ENCODE measurements around the gene BAAT. TPM values are rescaled to one million over a fixed set of nuclear protein-coding genes. Genes with fewer than 3 reads are reported as not detected.

The BAAT gene
- polyA plus RNA-seq, 1 experiment = not detected

DNA sequence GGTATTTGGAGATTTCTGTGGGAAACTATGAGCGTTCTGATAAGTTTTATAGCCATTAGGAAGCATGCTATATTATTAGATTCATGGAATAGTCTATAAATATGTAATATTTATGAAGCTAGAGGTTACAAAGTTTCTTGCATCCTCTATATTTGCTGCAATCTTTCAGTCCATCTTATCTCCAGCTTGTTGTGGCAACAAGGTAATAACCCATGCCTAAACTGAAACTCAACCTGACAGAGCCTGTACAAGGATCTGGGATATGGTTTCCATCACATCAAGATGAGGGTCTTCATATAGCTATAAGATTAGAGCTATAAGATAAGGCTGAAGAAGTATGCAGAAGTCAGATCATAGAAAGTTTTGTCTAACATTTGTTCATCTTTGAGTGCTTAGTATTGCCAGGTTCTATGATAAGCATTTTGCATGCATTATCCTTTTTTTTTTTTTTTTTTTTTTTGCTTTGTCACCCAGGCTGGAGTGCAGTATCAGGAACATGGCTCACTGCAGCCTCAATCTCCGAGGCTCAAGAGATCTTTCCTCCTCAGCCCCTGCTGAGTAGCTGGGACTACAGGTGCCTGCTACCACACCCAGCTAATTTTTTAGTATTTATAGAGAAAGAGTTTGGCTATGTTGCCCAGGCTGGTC is 14.8 kb downstream of the BAAT start:
- POLR2A ChIA-PET = no interaction called here
- DNase-seq (ENCODE audit: low read depth) = no peak
- TF ChIP-seq, protein P1, sequence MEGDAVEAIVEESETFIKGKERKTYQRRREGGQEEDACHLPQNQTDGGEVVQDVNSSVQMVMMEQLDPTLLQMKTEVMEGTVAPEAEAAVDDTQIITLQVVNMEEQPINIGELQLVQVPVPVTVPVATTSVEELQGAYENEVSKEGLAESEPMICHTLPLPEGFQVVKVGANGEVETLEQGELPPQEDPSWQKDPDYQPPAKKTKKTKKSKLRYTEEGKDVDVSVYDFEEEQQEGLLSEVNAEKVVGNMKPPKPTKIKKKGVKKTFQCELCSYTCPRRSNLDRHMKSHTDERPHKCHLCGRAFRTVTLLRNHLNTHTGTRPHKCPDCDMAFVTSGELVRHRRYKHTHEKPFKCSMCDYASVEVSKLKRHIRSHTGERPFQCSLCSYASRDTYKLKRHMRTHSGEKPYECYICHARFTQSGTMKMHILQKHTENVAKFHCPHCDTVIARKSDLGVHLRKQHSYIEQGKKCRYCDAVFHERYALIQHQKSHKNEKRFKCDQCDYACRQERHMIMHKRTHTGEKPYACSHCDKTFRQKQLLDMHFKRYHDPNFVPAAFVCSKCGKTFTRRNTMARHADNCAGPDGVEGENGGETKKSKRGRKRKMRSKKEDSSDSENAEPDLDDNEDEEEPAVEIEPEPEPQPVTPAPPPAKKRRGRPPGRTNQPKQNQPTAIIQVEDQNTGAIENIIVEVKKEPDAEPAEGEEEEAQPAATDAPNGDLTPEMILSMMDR (IDR thresholded peaks at IDR 0.05; ENCODE audit: insufficient read depth, low read depth, low read length) = no peak
- Histone ChIP-seq H3K27me3 (ENCODE audit: control insufficient read depth, insufficient read depth, low read length) (no peaks in the 10 kb centered on the region), H3K4me3 (ENCODE audit: low read depth, low read length) (no peak overlapping the region), H3K36me3 (ENCODE audit: control insufficient read depth, insufficient read depth, low read length) (no peaks in the 10 kb centered on the region)
- CTCF ChIA-PET = interaction anchor here (1.1 to 2.6 kb wide), 3 partner anchors 16 to 58 kb away, joined by 4 to 9 read pairs (median 6); no protein-coding TSS in a partner anchor

DNA sequence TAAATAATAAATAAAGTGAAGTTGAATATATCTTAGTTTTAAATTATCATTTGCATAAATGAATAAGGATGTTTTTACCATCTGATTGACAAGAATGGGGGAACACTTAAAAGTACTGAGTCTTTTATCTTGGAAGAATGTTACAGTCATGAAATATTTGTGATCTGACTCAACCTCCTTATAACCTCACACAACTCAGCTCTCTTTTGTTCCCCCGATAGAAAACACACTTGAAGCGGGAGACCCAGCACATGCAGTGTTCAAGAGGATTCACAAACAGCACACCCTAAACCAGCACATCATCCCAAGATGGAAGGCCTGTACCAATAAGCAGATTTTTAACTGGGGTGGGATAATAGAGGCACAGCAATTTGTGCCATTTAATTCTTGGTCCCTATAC is 15.5 kb downstream of the BAAT start:
- no peaks in the 10 kb centered on the region for H3K27me3 ChIP-seq (ENCODE audit: control insufficient read depth, insufficient read depth, low read length)
- ChIA-PET CTCF (interaction anchor here (1.7 to 2.6 kb wide), 2 partner anchors 17 to 19 kb away, joined by 4 to 9 read pairs; no protein-coding TSS in a partner anchor), POLR2A (no interaction called here)
- DNase-seq (ENCODE audit: low read depth) = no peak
- TF ChIP-seq, protein P1 (IDR thresholded peaks at IDR 0.05; ENCODE audit: insufficient read depth, low read depth, low read length) = no peak
- H3K36me3 ChIP-seq (ENCODE audit: control insufficient read depth, insufficient read depth, low read length) = no peaks in the 10 kb centered on the region
- H3K4me3 ChIP-seq (ENCODE audit: low read depth, low read length) = no peak overlapping the region

DNA sequence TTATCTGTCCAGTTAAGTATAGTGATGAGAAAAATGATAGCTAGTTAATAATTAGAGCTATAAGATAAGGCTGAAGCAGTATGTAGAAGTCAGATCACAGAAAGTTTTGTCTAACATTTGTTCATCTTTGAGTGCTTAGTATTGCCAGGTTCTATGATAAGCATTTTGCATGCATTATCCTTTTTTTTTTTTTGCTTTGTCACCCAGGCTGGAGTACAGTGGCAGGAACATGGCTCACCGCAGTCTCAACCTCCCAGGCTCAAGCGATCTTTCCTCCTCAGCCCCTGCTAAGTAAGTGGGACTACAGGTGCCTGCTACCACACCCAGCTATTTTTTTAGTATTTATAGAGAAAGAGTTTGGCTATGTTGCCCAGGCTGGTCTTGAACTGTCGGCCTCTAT is 17.5 kb downstream of the BAAT start:
- Histone ChIP-seq H3K36me3 (ENCODE audit: control insufficient read depth, insufficient read depth, low read length) (no peaks in the 10 kb centered on the region), H3K4me3 (ENCODE audit: low read depth, low read length) (no peak overlapping the region), H3K27me3 (ENCODE audit: control insufficient read depth, insufficient read depth, low read length) (no peaks in the 10 kb centered on the region)
- DNase-seq (ENCODE audit: low read depth) = no peak
- TF ChIP-seq, protein P1 (IDR thresholded peaks at IDR 0.05; ENCODE audit: insufficient read depth, low read depth, low read length) = no peak
- CTCF ChIA-PET = interaction anchor here (0.6 to 1.4 kb wide), 2 partner anchors 16 to 21 kb away, joined by 3 to 4 read pairs; no protein-coding TSS in a partner anchor
- POLR2A ChIA-PET = no interaction called here

DNA sequence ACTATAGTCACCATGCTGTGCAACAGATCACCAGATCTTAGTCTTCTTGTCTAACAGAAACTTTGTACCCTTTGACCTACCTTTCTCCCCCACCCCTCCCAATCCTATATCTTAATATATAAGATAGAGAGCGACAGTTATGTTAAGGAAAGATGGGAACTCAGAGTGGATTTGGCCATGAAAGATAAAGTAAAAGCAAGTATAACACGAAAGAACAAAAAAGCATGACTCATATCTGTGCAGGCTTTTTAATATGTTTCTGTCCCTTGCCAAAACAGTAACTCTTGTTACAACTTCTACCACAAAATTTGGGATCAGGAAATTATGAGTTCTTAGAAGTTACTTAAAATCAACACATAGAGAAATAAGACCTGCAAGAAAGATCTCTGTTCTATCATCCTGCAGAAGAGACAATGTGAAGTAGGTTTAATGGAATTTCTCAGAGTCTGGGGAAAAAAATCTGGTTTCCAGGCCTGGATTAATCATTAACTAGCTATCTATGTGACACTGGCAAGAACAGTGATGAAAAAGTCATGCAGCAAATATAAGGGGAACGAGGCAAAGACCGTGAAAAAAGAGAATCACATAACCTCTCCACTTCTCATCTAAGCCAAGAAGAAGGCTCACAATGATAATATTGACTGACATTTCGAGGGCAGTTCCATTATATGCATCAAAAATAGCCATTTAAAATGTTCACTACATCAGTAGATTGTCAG is 18.6 kb downstream of the BAAT start:
- TF ChIP-seq, protein P1 (IDR thresholded peaks at IDR 0.05; ENCODE audit: insufficient read depth, low read depth, low read length) = no peak
- ChIA-PET CTCF (interaction anchor here (1.4 kb wide), 1 partner anchor 22 kb away, joined by 3 read pairs; no protein-coding TSS in a partner anchor), POLR2A (no interaction called here)

DNA sequence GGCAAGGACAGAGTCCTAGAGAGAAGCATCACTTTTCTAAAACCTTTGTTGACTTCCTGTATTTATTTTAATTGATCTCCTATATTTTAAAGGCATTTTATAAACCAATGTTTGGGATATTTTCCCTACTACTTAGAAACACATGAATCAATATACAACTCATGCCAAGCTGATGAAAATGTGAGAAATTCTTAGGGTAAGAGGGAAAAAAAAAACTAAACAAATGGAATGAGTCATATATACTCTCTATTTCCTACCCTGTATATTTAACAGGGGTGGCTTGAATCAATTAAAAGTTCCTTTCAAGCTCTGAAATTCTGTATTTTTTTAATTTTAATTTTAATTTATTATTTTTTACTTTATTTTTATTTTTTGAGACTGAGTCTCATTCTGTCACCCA is 19.6 kb downstream of the BAAT start:
- TF ChIP-seq, protein P1 (IDR thresholded peaks at IDR 0.05; ENCODE audit: insufficient read depth, low read depth, low read length) = no peak
- no peak overlapping the region for H3K4me3 ChIP-seq (ENCODE audit: low read depth, low read length)
- POLR2A ChIA-PET = no interaction called here
- H3K36me3 ChIP-seq (ENCODE audit: control insufficient read depth, insufficient read depth, low read length) = no peaks in the 10 kb centered on the region
- no peaks in the 10 kb centered on the region for H3K27me3 ChIP-seq (ENCODE audit: control insufficient read depth, insufficient read depth, low read length)
- DNase-seq (ENCODE audit: low read depth) = peak; percentile 4
- CTCF ChIA-PET = interaction anchor here (0.6 kb wide), 1 partner anchor 54 kb away, joined by 3 read pairs; no protein-coding TSS in a partner anchor

More for the DNA sequence above, 18.6 kb downstream of the BAAT start:
- no peaks in the 10 kb centered on the region for H3K27me3 ChIP-seq (ENCODE audit: control insufficient read depth, insufficient read depth, low read length)
- H3K4me3 ChIP-seq (ENCODE audit: low read depth, low read length) = no peak overlapping the region
- no peaks in the 10 kb centered on the region for H3K36me3 ChIP-seq (ENCODE audit: control insufficient read depth, insufficient read depth, low read length)
- DNase-seq (ENCODE audit: low read depth) = peak; percentile 7
